ENCODE results near the gene CPZ.

Gene CPZ

GRCh38 chr4:8648816-8649630 is 56.5 kb downstream of the CPZ start:
- Histone ChIP-seq H3K4me1 (no peaks in the 10 kb centered on the region), H3K9ac (no peak overlapping the region), H3K4me3 (ENCODE audit: low read depth, low read length) (no peak overlapping the region), H3K79me2 (no peaks in the 10 kb centered on the region), H3K27ac (no peak overlapping the region), H3K4me2 (ENCODE audit: low read length) (no peak overlapping the region), H3K36me3 (ENCODE audit: control insufficient read depth, insufficient read depth, low read length) (no peaks in the 10 kb centered on the region), H3K27me3 (ENCODE audit: control insufficient read depth, insufficient read depth, low read length) (no peaks in the 10 kb centered on the region), H3K9me3 (ENCODE audit: control insufficient read depth, low read length) (no peaks in the 10 kb centered on the region), H2AFZ (no peak overlapping the region)
- TF ChIP-seq CTCF (IDR thresholded peaks at IDR 0.05): no peak

GRCh38 chr4:8649631-8650361 is 57.2 kb downstream of the CPZ start:
- H3K27ac ChIP-seq: no peak overlapping the region

GRCh38 chr4:8651661-8652180 is 59.2 kb downstream of the CPZ start:
- no peaks in the 10 kb centered on the region for H3K4me1 ChIP-seq
- H2AFZ ChIP-seq: no peak overlapping the region
- TF ChIP-seq CTCF (IDR thresholded peaks at IDR 0.05): no peak
- H3K4me2 ChIP-seq (ENCODE audit: low read length): no peak overlapping the region
- no peaks in the 10 kb centered on the region for H3K36me3 ChIP-seq (ENCODE audit: control insufficient read depth, insufficient read depth, low read length)
- H3K27me3 ChIP-seq (ENCODE audit: control insufficient read depth, insufficient read depth, low read length): no peaks in the 10 kb centered on the region
- no peaks in the 10 kb centered on the region for H3K9me3 ChIP-seq (ENCODE audit: control insufficient read depth, low read length)
- H3K4me3 ChIP-seq (ENCODE audit: low read depth, low read length): no peak overlapping the region
- no peak overlapping the region for H3K27ac ChIP-seq
- no peaks in the 10 kb centered on the region for H3K79me2 ChIP-seq
- no peak overlapping the region for H3K9ac ChIP-seq

More at GRCh38 chr4:8649631-8650361, 57.2 kb downstream of the CPZ start:
- no peak overlapping the region for H3K4me3 ChIP-seq (ENCODE audit: low read depth, low read length)
- H3K9ac ChIP-seq: no peak overlapping the region
- no peaks in the 10 kb centered on the region for H3K79me2 ChIP-seq
- no peak overlapping the region for H3K4me2 ChIP-seq (ENCODE audit: low read length)
- no peaks in the 10 kb centered on the region for H3K36me3 ChIP-seq (ENCODE audit: control insufficient read depth, insufficient read depth, low read length)
- H3K4me1 ChIP-seq: no peaks in the 10 kb centered on the region
- no peaks in the 10 kb centered on the region for H3K9me3 ChIP-seq (ENCODE audit: control insufficient read depth, low read length)
- TF ChIP-seq CTCF (IDR thresholded peaks at IDR 0.05): no peak
- H2AFZ ChIP-seq: no peak overlapping the region
- no peaks in the 10 kb centered on the region for H3K27me3 ChIP-seq (ENCODE audit: control insufficient read depth, insufficient read depth, low read length)

- Histone ChIP-seq H3K4me1 (no peaks in the 10 kb centered on the region), H3K9ac (no peak overlapping the region), H3K79me2 (no peaks in the 10 kb centered on the region), H3K27ac (no peak overlapping the region), H3K36me3 (ENCODE audit: control insufficient read depth, insufficient read depth, low read length) (no peaks in the 10 kb centered on the region), H3K4me3 (ENCODE audit: low read depth, low read length) (no peak overlapping the region), H3K9me3 (ENCODE audit: control insufficient read depth, low read length) (no peaks in the 10 kb centered on the region), H3K4me2 (ENCODE audit: low read length) (no peak overlapping the region), H3K27me3 (ENCODE audit: control insufficient read depth, insufficient read depth, low read length) (no peaks in the 10 kb centered on the region), H2AFZ (no peak overlapping the region)
- no peak for TF ChIP-seq CTCF (IDR thresholded peaks at IDR 0.05)
Observed at GRCh38 chr4:8652181-8653078, 59.9 kb downstream of the CPZ start.
